GM21576 (cell line): Measurements from ENCODE around the gene LYPD6B.

Experiments
- ATAC-seq: cut with Tn5 transposase; IDR thresholded peaks from one replicate; pipeline ENCODE4 v1.9.1; 2021; ENCODE audit warnings: mild to moderate bottlenecking, moderate library complexity; ENCODE audit not compliant: unreplicated experiment

The LYPD6B gene, protein sequence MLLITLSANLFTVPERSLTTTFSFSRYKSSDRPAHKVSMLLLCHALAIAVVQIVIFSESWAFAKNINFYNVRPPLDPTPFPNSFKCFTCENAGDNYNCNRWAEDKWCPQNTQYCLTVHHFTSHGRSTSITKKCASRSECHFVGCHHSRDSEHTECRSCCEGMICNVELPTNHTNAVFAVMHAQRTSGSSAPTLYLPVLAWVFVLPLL

DNA sequence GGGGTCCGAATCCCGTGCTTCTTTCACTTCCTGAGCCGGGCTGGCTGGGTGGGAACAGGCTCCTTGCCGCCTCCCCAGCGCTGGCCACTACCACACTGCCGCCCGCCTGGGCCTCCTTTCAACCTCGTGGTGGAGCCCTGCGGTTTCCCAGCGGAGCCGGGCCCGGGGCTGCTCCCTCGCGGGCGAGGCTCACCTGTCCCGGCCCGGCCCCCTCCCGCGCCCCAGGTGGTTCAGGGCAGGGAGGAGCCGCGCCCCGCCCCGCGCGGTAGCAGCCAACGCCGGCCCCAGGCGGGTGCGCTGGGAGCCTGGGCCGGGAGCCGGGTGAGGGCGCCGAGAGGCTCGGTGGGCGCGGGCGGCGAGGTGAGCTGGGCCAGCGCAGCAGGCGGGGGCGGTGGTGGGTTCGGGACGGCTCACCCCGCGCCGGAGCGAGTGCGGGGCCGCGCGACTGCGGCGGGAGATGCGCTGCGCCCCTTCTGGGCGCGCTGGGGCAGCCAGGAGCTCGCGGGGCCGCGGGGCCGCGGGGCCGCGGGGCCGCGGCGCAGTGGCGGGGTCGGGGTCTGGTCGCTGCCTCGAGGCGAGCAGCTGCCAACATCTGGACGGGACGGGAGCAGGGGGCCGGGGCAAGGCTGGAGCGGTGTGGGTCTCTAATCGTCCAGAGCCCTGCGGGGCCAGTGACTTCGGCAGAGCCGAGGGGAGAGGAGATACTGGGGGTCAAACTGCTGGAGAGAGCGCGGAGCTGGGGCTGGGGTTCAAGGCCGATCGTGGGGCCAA, at the start of gene LYPD6B:
TSS of gene LYPD6B (plus strand) at position 258 of the 771 bp plus-strand sequence. CDS start 92,250 bp downstream, outside the sequence.
- ATAC-seq = peak; percentile 55

DNA sequence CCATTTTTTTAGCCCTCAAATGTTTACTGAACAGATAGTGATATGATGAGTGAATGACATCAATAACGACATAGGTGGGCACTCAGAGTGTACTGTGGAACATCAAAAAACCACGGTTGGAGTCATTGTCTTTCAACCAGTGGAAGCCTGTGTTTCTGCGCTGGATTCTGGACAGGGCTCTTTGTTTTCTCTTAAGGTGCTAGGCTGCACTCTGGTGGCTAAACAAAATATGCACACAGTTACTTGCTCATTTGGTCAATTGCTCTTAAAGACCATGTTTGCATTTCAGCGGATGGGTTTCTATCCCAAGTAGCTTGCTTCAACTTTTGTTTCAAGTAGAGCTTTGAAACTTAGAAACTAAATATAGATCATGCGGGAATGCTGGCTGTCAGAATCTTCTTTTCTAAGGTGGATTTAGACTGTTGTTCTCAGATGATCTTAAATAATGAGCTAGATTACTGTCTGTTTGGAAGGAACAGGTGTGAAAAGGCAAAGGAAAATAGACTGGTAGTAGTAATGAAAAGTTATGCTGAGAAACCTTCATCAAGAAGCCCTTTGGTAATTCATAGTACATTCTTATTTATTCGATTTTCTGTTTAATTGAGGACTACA, 48.5 kb upstream of the LYPD6B start:
- peak; percentile 88 for ATAC-seq

DNA sequence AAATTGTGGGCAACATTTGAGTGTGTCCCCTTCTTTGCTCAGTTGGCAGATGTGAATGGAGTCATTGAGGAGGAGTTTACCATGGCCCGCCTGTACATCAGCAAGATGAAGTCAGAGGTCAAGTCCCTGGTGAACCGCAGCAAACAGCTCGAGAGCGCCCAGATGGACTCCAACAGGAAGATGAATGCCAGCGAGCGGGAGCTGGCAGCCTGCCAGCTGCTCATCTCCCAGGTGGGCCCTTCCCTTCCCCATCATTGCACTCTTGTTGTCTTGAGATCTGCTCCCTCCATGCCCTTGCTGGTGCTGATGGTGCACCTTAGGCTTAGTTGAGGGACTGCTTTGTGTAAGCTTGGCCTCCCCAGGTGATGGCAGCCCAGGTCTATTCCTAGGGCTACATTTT, 47.5 kb upstream of the LYPD6B start:
- ATAC-seq = no peak

DNA sequence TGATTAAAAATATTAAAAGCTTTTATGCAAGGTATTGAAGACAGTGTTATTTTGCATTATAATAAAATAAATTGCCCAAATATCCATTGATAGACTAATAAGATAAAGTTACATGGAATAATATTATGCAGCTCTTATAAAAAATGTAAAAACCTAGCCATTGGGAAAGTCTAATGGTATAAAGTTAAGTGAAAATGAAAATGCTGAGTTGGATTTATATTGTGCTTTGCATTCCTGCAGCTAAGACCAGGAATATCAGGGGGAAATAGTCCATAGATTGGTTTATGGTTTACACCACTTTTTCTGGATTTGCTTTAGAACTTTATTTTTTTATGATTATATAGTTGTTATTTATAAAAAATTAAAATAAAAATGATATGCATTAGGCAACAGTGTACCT, 46.1 kb upstream of the LYPD6B start:
- ATAC-seq = no peak

DNA sequence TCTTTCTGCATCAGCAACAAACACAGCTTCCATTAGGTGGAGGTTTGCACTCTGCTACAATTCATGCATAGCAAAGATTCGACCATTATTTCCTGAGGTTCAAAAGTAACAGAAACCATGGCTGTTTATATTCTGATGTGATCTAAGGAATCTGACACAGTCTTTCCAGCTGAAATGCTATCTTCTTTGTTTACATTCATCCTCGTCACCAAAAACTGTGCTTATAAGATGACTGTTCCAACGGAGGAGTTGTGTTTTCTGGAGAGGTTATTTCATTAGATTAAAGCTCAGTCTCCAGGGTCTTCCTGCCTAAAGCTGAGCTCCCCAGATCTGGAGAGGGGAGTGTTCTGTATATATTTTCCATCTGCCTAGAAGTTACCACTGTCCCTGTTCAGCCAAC, 45.1 kb upstream of the LYPD6B start:
- no peak for ATAC-seq

DNA sequence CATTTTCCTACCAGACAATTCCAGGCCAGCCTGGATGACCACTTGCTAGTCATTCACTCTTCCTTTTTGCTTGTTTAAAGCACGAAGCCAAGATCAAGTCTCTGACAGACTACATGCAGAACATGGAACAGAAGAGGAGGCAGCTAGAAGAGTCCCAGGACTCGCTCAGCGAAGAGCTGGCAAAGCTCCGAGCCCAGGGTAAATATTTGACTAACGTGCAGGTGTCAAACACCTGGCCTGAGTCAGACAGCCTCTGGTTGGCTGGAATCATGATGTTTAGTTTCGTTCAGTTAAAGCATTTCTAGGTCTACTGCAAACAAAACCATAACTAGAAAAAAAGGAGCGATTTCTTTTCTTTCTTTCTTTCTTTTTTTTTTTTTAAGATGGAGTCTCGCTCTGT, 44.2 kb upstream of the LYPD6B start:
- no peak for ATAC-seq

DNA sequence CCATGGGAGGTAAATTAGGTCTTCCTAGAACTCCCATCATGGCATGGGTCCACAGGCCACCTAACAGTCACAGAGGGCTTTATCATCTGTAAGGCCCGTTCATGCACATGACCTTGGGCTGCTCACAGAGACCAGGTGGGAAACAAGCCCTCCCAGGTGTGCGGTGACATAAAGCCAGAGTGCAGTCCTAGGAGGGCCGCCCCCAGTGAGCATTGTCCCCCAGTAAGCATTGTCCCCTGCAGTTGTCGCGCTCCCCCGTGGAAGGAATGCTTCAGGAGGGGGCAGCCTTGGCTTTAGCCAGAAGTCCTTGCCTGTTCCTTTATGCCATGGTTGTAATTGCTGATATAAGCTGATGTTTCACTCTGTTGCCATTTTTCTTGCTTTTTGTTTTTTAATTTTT, 41.7 kb upstream of the LYPD6B start:
- no peak for ATAC-seq

DNA sequence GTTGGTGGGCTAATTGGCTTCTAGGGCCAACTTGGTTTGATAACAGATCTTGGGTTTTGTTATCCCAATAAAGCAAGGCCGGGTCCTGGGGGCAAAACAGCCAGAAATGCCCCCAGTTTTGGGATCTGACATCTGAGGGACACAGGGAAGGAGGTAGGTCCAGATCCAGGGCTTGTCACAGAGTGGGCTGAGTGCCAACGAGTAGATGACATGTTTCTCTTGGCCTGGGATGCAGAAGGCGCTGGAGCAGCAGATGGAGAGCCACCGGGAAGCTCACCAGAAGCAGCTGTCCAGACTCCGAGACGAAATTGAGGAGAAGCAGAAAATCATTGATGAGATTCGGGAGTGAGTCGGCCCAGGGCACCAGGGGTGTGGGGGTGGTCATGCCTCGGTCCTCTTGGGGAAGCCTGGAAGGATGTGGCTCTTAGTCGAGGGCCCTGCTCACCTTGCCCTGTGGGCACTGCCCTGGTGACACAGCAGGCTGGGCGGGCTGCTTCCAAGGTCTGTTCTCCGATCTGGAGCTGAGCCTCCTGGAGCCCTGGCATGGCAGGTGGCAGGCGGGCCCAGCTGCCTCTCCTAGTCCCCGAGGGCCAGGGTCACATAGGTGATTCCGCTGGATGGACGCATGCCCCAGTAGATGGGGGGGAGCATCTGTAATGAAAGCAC, 40.2 kb upstream of the LYPD6B start:
- ATAC-seq = no peak

DNA sequence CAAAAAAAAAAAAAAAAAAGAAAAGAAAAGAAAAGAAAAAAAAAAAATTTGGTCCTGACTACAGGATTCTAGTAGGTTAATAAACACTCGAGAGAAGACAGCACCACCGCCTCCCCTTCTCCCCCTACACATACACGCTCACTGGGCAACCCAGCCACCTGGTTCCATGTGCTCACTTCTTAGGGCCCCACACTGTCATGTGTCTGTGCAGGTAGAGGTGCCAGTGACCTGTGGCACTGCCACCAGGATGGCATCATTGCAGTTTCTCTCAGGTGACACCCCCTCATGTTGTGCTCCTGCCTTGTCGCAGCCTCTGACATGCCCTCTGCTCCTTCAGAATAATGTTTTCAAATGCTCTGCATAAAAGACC, 39.7 kb upstream of the LYPD6B start:
- no peak for ATAC-seq

DNA sequence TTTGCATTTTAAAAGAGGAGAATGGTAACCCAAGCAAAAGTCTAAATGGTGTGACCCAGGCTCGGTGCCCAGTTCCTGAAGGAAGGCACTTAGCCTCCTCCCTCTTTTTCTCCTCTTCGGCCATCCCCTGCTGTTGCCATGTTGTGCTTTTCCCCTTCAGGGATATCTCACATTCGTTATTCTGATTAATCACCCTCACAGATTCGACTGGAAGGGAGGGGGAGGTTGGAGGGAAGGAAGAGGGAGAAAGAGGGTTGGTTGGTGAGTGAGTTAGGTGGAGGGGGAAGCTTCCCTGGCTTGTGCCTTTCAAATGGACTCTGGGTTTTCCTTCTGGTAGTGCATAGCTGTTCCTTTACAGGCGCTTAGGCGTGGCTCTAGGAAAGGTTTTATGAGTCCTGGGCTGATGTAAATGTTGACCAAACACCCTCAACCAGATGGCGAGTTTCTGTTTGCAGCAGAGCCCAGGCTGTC, 39.0 kb upstream of the LYPD6B start:
- no peak for ATAC-seq

DNA sequence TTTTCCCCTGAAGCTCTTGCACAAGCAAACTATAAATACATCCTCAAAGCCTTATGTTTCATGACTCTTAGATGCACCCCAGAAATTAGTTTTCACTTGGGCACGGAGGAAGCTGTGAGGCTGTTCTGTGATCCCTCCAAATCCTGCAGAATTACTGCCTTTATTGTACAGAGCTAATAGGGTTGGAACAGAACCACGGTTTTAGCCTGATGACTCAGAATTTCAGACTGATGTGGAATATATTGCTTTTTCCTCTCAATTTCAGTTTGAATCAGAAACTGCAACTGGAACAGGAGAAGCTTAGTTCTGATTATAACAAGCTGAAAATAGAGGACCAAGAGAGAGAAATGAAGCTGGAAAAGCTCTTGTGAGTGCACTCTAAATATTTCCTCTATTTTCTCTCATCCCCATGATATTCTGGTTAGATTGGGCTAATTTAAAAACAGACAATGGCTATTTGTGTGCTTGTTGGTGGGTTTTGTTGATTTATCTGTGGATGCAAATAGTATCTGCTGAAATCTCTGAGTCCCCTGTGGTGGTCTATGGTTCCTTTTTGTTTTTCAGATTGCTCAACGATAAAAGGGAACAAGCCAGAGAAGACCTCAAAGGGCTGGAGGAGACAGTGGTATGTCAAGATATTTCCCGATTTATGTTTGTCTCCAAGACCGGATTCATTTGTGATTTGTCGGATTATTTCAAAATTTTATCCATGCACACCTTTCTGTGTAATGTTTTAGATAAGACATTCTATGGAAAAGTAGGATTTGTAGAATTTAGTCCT, 38.2 kb upstream of the LYPD6B start:
- no peak for ATAC-seq

DNA sequence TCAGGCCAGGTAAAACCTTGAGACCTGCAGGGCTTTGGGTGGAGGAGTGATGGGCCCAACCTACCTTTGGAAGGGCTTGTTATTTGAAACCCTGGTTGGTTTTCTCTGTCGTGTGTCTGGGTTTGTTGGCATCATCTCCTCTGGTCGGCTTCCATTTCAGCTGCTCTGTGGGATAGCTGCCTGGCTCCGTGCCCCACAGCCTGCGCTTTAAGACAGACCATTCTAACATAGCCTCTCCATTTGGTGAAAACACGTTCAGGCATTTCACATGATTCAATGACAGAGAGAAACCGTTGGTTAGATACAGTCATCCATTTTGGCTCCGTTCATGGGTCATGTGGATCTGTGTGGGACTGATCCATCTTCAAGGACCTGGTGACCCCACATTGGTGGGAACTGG, 37.0 kb upstream of the LYPD6B start:
- ATAC-seq = no peak

DNA sequence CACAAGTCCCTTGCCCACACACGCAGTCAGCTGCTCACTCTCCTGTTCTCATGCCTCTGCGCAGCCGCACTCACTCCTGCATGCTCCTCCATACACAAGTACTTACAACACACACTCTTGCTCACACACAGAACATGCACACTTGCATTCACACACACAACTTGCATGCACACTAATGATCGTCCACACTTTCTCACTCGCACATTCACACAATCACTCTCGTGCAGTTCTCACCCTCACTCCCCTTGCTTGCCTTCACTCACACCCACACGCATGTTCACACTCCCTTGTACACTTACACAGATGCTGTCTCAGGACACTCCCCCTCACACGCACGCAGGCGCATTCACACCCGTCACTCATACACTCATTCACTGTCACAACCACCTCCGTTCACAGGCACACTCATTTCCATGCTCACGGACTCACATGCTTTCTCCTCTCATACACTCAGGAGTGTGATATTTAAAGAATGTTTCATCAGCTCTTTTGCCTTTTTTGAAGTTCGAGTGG, 36.1 kb upstream of the LYPD6B start:
- no peak for ATAC-seq

DNA sequence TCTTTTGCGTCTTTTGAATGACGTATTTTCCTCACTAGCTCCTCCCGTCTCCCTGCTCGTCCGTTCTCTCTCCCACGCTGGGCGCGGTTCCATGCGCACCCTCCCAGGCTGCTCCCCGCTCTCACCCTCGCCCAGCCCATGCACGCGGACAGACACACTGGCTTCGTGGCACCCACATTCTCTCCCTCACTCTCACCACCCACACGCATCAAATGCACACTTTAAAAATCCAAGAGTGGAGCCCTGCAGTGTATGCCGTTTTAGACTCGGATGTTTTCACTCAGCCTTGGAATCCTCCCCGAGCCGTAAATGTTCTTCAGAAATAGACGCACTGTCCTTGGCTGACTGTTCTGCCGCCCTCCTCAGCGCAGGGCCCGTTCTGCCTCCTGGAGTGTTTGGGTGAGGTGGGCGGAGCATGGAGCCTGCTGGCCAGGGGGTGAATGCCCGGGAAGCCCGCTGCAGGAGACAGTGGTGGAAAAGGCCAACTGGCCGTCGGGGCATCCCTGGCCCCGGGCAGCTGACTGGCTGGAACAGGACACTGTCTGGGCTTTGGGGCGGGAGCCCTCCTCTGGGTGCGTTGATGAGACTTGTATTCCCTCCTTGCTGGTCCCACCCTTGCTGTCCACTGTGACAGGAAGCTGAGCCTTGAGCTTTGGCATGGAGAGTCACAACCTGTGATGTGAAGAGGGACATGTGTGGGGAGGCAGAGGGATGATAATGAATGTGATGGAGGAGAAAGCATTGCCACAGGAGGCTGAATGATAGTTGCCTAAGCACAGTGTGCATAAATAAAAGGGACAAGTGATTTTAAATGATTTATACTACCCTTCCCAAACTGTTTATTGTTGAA, 35.4 kb upstream of the LYPD6B start:
- no peak for ATAC-seq

DNA sequence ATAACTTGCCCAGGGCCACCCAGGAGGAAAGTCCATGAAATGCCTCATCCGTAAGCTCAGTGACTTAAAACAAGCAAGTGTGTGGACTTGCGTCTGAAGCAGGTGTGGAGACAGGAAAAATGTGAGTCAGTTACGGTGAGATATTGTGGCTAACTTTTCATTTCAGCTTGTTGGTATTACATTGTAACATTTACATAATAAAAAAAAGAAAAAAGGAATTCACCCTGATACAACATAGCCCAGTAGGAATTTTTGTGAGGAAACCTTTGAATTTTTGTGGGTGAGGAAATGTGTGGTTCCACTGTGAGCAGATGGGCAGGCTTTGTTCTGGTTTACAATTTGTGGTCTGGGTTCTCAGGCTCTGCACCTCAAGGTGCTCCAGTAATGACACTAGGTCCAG, 33.7 kb upstream of the LYPD6B start:
- no peak for ATAC-seq

DNA sequence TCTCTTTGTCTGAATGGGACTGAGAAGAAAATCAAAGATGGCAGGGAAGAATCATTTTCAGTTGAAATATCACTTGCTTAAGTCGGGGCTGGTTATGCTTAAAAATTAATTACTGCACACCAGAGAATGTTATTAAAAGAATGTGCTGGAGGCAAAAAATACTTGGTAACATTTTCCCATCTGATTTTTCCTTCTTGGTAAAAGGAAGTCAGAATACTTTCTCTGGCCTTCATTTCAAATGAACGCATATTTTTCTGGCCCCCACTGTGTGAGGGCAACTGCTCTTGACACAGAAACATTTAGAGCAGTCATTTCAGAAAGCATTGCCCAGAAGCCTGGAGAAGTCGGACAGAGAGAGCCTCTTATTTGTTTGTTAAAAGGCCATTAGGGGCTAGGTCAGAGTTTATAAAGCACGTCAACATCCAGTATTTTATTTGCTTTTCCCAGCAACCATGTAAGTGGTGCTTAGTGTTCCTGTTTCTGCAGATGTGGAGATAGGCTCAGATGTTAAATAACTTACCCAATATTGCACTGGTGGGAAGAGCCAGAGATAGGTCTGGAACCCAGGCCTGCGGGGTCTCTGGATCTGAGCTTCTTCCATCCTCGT, 32.9 kb upstream of the LYPD6B start:
- no peak for ATAC-seq

DNA sequence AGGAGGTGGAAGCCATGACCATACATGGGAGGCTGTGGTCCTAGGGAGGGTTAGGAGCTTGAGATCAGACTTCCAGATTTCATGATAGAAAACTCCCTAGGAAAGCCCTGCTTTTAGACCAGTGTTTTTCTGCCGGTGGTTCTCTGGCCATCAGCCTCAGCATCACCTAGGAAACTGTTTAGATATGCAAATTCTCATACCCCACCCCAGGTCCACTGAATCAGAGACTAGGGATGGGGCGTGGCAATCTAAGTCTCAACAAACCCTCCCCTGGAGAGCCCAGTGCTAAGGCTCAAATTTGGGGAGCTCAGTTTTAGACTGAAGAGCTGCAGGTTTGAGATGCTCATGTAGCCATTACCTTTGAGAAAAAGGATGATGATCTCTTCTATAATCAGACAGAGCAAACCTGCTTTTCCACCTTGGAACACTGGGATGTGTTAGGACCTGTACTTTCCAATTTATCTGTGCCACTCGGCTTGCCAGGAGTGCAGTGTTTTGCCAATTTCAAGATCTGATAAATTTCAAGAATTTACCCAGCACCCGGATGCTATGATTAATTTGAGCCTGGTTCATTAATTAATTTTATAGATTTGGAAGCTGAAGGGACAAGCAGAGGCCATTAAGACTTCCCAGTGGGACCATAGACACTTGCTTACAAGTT, 31.5 kb upstream of the LYPD6B start:
- no peak for ATAC-seq

DNA sequence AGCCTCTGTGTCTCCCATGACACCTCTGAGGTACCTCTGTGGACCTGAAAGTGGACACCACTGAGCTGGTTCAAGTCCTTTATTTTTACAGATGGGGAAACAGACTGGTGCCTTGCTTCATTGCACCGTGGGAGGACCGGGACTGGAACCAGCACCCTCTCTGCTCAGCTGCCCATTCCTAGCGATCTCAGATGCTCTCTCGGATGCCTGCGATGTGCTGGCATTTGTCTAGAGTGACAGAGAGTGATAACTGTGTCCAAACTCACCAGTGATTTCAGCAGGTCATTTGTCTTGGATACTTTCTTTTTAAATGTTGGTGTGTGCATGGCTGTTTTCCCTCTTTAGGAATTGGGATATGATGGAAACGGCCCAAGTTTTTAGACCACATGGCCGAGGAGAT, 30.1 kb upstream of the LYPD6B start:
- no peak for ATAC-seq
